H9 (cell line): ENCODE measurements around the gene POMT2. TPM values are rescaled to one million over a fixed set of nuclear protein-coding genes. Genes with fewer than 3 reads are reported as not detected.

Experiments
- DNase-seq: peaks from one replicate; pipeline ENCODE4 v3.0.0-alpha.2; 2017
- H2AFZ ChIP-seq: one replicate; pipeline ENCODE4 v1.6.1; 2013; ENCODE audit warnings: mild to moderate bottlenecking, low read length, control low read depth, moderate library complexity
- H2AK5ac ChIP-seq: 2 replicates; pipeline ENCODE4 v1.6.1; 2013; ENCODE audit warnings: low read length, control low read depth, mixed read lengths; ENCODE audit not compliant: insufficient read length
- H2BK120ac ChIP-seq: one replicate; pipeline ENCODE4 v1.6.1; 2013; ENCODE audit warnings: low read depth, mild to moderate bottlenecking, low read length, control low read depth, inconsistent platforms; ENCODE audit not compliant: poor library complexity, severe bottlenecking
- H2BK12ac ChIP-seq: 2 replicates; pipeline ENCODE4 v1.6.1; 2013; ENCODE audit warnings: low read length, control low read depth, mixed read lengths, low read depth; ENCODE audit not compliant: insufficient read length
- H2BK15ac ChIP-seq: 2 replicates; pipeline ENCODE4 v1.6.1; 2013; ENCODE audit warnings: low read depth, low read length, control low read depth
- H2BK20ac ChIP-seq: one replicate; pipeline ENCODE4 v1.6.1; 2013; ENCODE audit warnings: low read depth, mild to moderate bottlenecking, low read length, control low read depth, inconsistent platforms; ENCODE audit not compliant: poor library complexity, severe bottlenecking
- H2BK5ac ChIP-seq: 2 replicates; pipeline ENCODE4 v1.6.1; 2013; ENCODE audit warnings: low read length, control low read depth, mixed read lengths; ENCODE audit not compliant: insufficient read length
- H3K14ac ChIP-seq: 2 replicates; pipeline ENCODE4 v1.6.1; 2013; ENCODE audit warnings: low read length, control low read depth; ENCODE audit not compliant: insufficient read depth
- H3K18ac ChIP-seq: 2 replicates; pipeline ENCODE4 v1.6.1; 2013; ENCODE audit warnings: low read depth, mild to moderate bottlenecking, mixed read lengths, low read length, control low read depth; ENCODE audit not compliant: insufficient read length
- H3K23ac ChIP-seq: 2 replicates; pipeline ENCODE4 v1.6.1; 2013; ENCODE audit warnings: low read length, control low read depth, mixed read lengths, low read depth; ENCODE audit not compliant: insufficient read length
- H3K23me2 ChIP-seq: 2 replicates; pipeline ENCODE4 v1.6.1; 2013; ENCODE audit warnings: low read depth, mild to moderate bottlenecking, mixed read lengths, low read length, control low read depth; ENCODE audit not compliant: insufficient read length, poor library complexity, severe bottlenecking
- H3K27ac ChIP-seq: 2 replicates; pipeline ENCODE4 v1.5.1; 2013; ENCODE audit warnings: low read length, control low read depth, mixed read lengths, low read depth; ENCODE audit not compliant: insufficient read length
- H3K27me3 ChIP-seq: 2 replicates; pipeline ENCODE4 v1.6.1; 2013; ENCODE audit warnings: low read length, control low read depth, inconsistent platforms; ENCODE audit not compliant: insufficient read depth
- H3K4ac ChIP-seq: 2 replicates; pipeline ENCODE4 v1.6.1; 2013; ENCODE audit warnings: low read depth, mild to moderate bottlenecking, control low read depth, inconsistent platforms, low read length, moderate library complexity
- H3K4me1 ChIP-seq: 2 replicates; pipeline ENCODE4 v1.6.1; 2013; ENCODE audit warnings: low read length, control low read depth, inconsistent platforms; ENCODE audit not compliant: insufficient read depth
- H3K4me2 ChIP-seq: 2 replicates; pipeline ENCODE4 v1.6.1; 2013; ENCODE audit warnings: low read length, control low read depth, mixed read lengths; ENCODE audit not compliant: insufficient read length, insufficient read depth
- H3K56ac ChIP-seq: 2 replicates; pipeline ENCODE4 v1.6.1; 2013; ENCODE audit warnings: low read depth, mild to moderate bottlenecking, mixed read lengths, low read length, control low read depth; ENCODE audit not compliant: insufficient read length
- H3K79me1 ChIP-seq: 2 replicates; pipeline ENCODE4 v1.6.1; 2013; ENCODE audit warnings: low read depth, mild to moderate bottlenecking, moderate library complexity, low read length, control low read depth, inconsistent platforms; ENCODE audit not compliant: insufficient read depth, poor library complexity, severe bottlenecking
- H3K79me2 ChIP-seq: 2 replicates; pipeline ENCODE4 v1.6.1; 2013; ENCODE audit warnings: low read length, control low read depth, inconsistent platforms; ENCODE audit not compliant: insufficient read depth
- H3K9ac ChIP-seq: 2 replicates; pipeline ENCODE4 v1.6.1; 2013; ENCODE audit warnings: low read length, control low read depth, mixed read lengths; ENCODE audit not compliant: insufficient read length; ENCODE audit errors: extremely low read depth
- H3K9me3 ChIP-seq: one replicate; pipeline ENCODE4 v1.6.1; 2013; ENCODE audit warnings: low read depth, low read length, inconsistent platforms; ENCODE audit not compliant: control insufficient read depth
- H3T11ph ChIP-seq: one replicate; pipeline ENCODE4 v1.6.1; 2013; ENCODE audit warnings: mild to moderate bottlenecking, low read length, control low read depth, inconsistent platforms
- H4K20me1 ChIP-seq: one replicate; pipeline ENCODE4 v1.6.1; 2013; ENCODE audit not compliant: control insufficient read depth, insufficient read length, insufficient read depth
- H4K5ac ChIP-seq: 2 replicates; pipeline ENCODE4 v1.6.1; 2013; ENCODE audit warnings: low read depth, mild to moderate bottlenecking, mixed read lengths, low read length, control low read depth; ENCODE audit not compliant: insufficient read length
- H4K8ac ChIP-seq: replicated peaks from 2 replicates; pipeline ENCODE4 v1.6.1; 2013; ENCODE audit warnings: low read length, control low read depth, mixed read lengths, low read depth; ENCODE audit not compliant: insufficient read length
- H4K91ac ChIP-seq: 2 replicates; pipeline ENCODE4 v1.6.1; 2013; ENCODE audit warnings: low read depth, mild to moderate bottlenecking, moderate library complexity, mixed read lengths, low read length, control low read depth; ENCODE audit not compliant: insufficient read length
- H3K27ac Mint-ChIP-seq, 3 experiments: 2 replicates in 2 of 3; 3 replicates in 1 of 3; pipeline ENCODE4 v1.8.0; 2020 to 2021; ENCODE audit warnings: mixed read lengths in 3 of 3, mild to moderate bottlenecking in 1 of 3, moderate library complexity in 1 of 3
- H3K27me3 Mint-ChIP-seq: 2 replicates; pipeline ENCODE4 v1.8.0; 2021; ENCODE audit warnings: low read depth, mild to moderate bottlenecking, moderate library complexity, mixed read lengths
- H3K36me3 Mint-ChIP-seq, 3 experiments: 2 replicates in 2 of 3; 3 replicates in 1 of 3; pipeline ENCODE4 v1.8.0; 2020 to 2021; ENCODE audit warnings: low read depth in 3 of 3, mixed read lengths in 3 of 3; ENCODE audit not compliant: insufficient read depth in 1 of 3
- H3K4me1 Mint-ChIP-seq, 2 experiments: 2 replicates each; pipeline ENCODE4 v1.8.0; 2020; ENCODE audit warnings: mixed read lengths in 2 of 2
- H3K4me3 Mint-ChIP-seq, 2 experiments: 2 replicates in 1 of 2; 3 replicates in 1 of 2; pipeline ENCODE4 v1.8.0; 2020 to 2021; ENCODE audit warnings: mild to moderate bottlenecking in 2 of 2, mixed read lengths in 2 of 2, moderate library complexity in 1 of 2
- H3K9me3 Mint-ChIP-seq, 2 experiments: 2 replicates in 1 of 2; 3 replicates in 1 of 2; pipeline ENCODE4 v1.8.0; 2020; ENCODE audit warnings: mild to moderate bottlenecking in 2 of 2, mixed read lengths in 2 of 2, moderate library complexity in 1 of 2
- CTCF ChIP-seq: fragments of 200-600 bp; sonication (generic); conservative IDR thresholded peaks from 3 replicates; pipeline ENCODE4 v1.8.0; 2021; ENCODE audit warnings: antibody characterized with exemption, mild to moderate bottlenecking
- WGBS: extraction: QIAGEN DNeasy Blood & Tissue Kit; methylation state at CpG from one replicate; pipeline ENCODE4 v1.1.7; 2013; ENCODE audit warnings: missing lambda C conversion rate, low lambda C conversion rate, mixed read lengths; ENCODE audit not compliant: insufficient read length; ENCODE audit errors: extremely low coverage; 5-methylcytosine and 5-hydroxymethylcytosine counted together
- total RNA-seq: library from RNA; stranded (reverse); gene quantifications from 2 replicates; pipeline ENCODE4 v1.2.1, GENCODE V29; 2021

POMT2 gene
- total RNA-seq, 1 experiment from 2014 or later = 25.2 TPM

- Histone ChIP-seq H4K91ac (no peak overlapping the region), H3T11ph (no peak overlapping the region), H3K9ac (no peak overlapping the region), H3K56ac (no peak overlapping the region), H3K4me2 (no peak overlapping the region), H3K18ac (no peak overlapping the region), H3K4ac (no peak overlapping the region), H2BK12ac (no peak overlapping the region), H2BK15ac (no peak overlapping the region), H3K9me3 (no peaks in the 10 kb centered on the region), H2AK5ac (no peak overlapping the region), H3K27ac (no peak overlapping the region), H3K23me2 (peaks cover 2% of the 10 kb centered on the region), H3K23ac (no peak overlapping the region), H4K5ac (no peak overlapping the region), H2BK5ac (no peak overlapping the region), H4K8ac (no peak overlapping the region), H3K79me2 (no peaks in the 10 kb centered on the region; the same call in 1 of the 2 replicates), H3K14ac (no peak overlapping the region), H3K27me3 (no peaks in the 10 kb centered on the region), H2BK120ac (no peak overlapping the region), H3K79me1 (no peaks in the 10 kb centered on the region), H2AFZ (no peak overlapping the region), H3K4me1 (peaks cover 2% of the 10 kb centered on the region; the same call in 1 of the 2 replicates), H2BK20ac (no peak overlapping the region), H4K20me1 (no peaks in the 10 kb centered on the region)
- no CpG with 5 or more reads among the region's 3 CpGs for WGBS
- no peaks in the 10 kb centered on the region for H3K9me3 Mint-ChIP-seq
- H3K27me3 Mint-ChIP-seq = no peaks in the 10 kb centered on the region
- no peak for DNase-seq
- H3K4me3 Mint-ChIP-seq = no peak overlapping the region; a peak in 1 of 5 replicates
- peaks cover 29 to 41% of the 10 kb centered on the region in 2 experiments for H3K4me1 Mint-ChIP-seq
- no peak overlapping the region; a peak in 1 of 7 replicates for H3K27ac Mint-ChIP-seq
- TF ChIP-seq CTCF = no peak
- H3K36me3 Mint-ChIP-seq = peaks cover 0 to 3% (median 0%) of the 10 kb centered on the region in 3 experiments; a peak in 1 of 7 replicates
Observed at GRCh38 chr14:77324289-77324688, 3.6 kb upstream of the POMT2 start.
